ENCODE measurements around the gene RPS19BP1.

The RPS19BP1 gene

GRCh38 chr22:39537975-39538374 is 5.4 kb upstream of the RPS19BP1 start:
- no peak for TF ChIP-seq CTCF (IDR thresholded peaks at IDR 0.05; ENCODE audit: control extremely low read depth, extremely low read depth, low read depth, missing control alignments)
- POLR2A ChIA-PET = no interaction called here
- CTCF ChIA-PET = interaction anchor here (1.2 to 16.2 kb wide), 3 partner anchors 9 to 506 kb away, joined by 3 to 419 read pairs (median 5); no protein-coding TSS in a partner anchor
- no peak for DNase-seq (ENCODE audit: extremely low spot score)

- POLR2A ChIA-PET = interaction anchor here (0.5 kb wide), 1 partner anchor 11 kb away, joined by 3 read pairs; no protein-coding TSS in a partner anchor
Observed at GRCh38 chr22:39536711-39537110, 4.2 kb upstream of the RPS19BP1 start.

GRCh38 chr22:39535831-39536449 is 3.4 kb upstream of the RPS19BP1 start:
- ChIA-PET POLR2A (interaction anchor here (0.5 kb wide), 1 partner anchor 10 kb away, joined by 3 read pairs; no protein-coding TSS in a partner anchor), CTCF (interaction anchor here (0.8 to 16.2 kb wide), 8 partner anchors 14 to 811 kb away, joined by 3 to 419 read pairs (median 5); no protein-coding TSS in a partner anchor)
- TF ChIP-seq CTCF (IDR thresholded peaks at IDR 0.05; ENCODE audit: control extremely low read depth, extremely low read depth, low read depth, missing control alignments) = no peak
- no peak for DNase-seq (ENCODE audit: extremely low spot score)

More at GRCh38 chr22:39536711-39537110, 4.2 kb upstream of the RPS19BP1 start:
- no peak for DNase-seq (ENCODE audit: extremely low spot score)
- CTCF ChIA-PET = interaction anchor here (1.2 to 16.2 kb wide), 4 partner anchors 15 to 811 kb away, joined by 3 to 419 read pairs (median 8); no protein-coding TSS in a partner anchor
- no peak for TF ChIP-seq CTCF (IDR thresholded peaks at IDR 0.05; ENCODE audit: control extremely low read depth, extremely low read depth, low read depth, missing control alignments)

- CTCF ChIA-PET = interaction anchor here (0.7 to 16.2 kb wide), 22 partner anchors 10 to 1110 kb away, joined by 3 to 419 read pairs (median 4); partner anchors contain the start of gene MIEF1
- no peak for DNase-seq (ENCODE audit: extremely low spot score)
- no peak for TF ChIP-seq CTCF (IDR thresholded peaks at IDR 0.05; ENCODE audit: control extremely low read depth, extremely low read depth, low read depth, missing control alignments)
- POLR2A ChIA-PET = no interaction called here
Observed at GRCh38 chr22:39535357-39535725, 2.8 kb upstream of the RPS19BP1 start.

GRCh38 chr22:39534591-39535356 is 2.2 kb upstream of the RPS19BP1 start:
- ChIA-PET POLR2A (no interaction called here), CTCF (interaction anchor here (0.7 to 16.2 kb wide), 28 partner anchors 8 to 1111 kb away, joined by 3 to 419 read pairs (median 4); partner anchors contain the start of gene MIEF1)
- peak; percentile 82 for DNase-seq (ENCODE audit: extremely low spot score)
- peak; percentile 92 for TF ChIP-seq CTCF (IDR thresholded peaks at IDR 0.05; ENCODE audit: control extremely low read depth, extremely low read depth, low read depth, missing control alignments)

- POLR2A ChIA-PET = no interaction called here
- DNase-seq (ENCODE audit: extremely low spot score) = no peak
Observed at GRCh38 chr22:39534092-39534506, 1.6 kb upstream of the RPS19BP1 start.

More at GRCh38 chr22:39534092-39534506, 1.6 kb upstream of the RPS19BP1 start:
- TF ChIP-seq CTCF (IDR thresholded peaks at IDR 0.05; ENCODE audit: control extremely low read depth, extremely low read depth, low read depth, missing control alignments) = no peak
- CTCF ChIA-PET = interaction anchor here (0.8 to 16.2 kb wide), 21 partner anchors 9 to 1112 kb away, joined by 3 to 419 read pairs (median 4); partner anchors contain the start of gene MIEF1

Measured in GM10248 (cell line).